SK-N-MC (cell line): Measurements from ENCODE around the gene NHERF2.

ENCODE experiments used
- EZH2 ChIP-seq: fragments of 200-600 bp; sonication (generic); IDR thresholded peaks from one replicate; pipeline ENCODE4 v1.6.1; 2017; ENCODE audit warnings: antibody characterized with exemption
- POLR2AphosphoS5 ChIP-seq: IDR thresholded peaks from 2 replicates; pipeline ENCODE4 v1.6.1; 2012; ENCODE audit warnings: mild to moderate bottlenecking, low read depth, low read length, borderline replicate concordance

GRCh38 chr16:1979271-1980029 is 47.3 kb upstream of the NHERF2 start:
- TF ChIP-seq EZH2 (no peak), POLR2AphosphoS5 (no peak)
